Esophagus squamous epithelium (tissue), 5 donors: ENCODE data around the gene KRT6B. TPM values are rescaled to one million over a fixed set of nuclear protein-coding genes. Genes with fewer than 3 reads are reported as not detected.
A peak's percentile ranks its signal among the peaks of the same experiment; 100 is the strongest.

Source experiments
- DNase-seq: peaks from one replicate; lab custom pipeline; 2025; lab: John Stamatoyannopoulos, UW
- H3K27ac ChIP-seq, 4 donors: fragments of 200-600 bp; sonication (generic); one replicate each; pipeline ENCODE4 v1.5.1; 2016 to 2019; ENCODE audit warnings: mild to moderate bottlenecking in 1 of 4
- H3K27me3 ChIP-seq, 4 donors: fragments of 200-600 bp; sonication (generic); 1 replicate in 3 of 4; 2 replicates in 1 of 4; pipeline versions ENCODE4 v1.5.1 to v1.6.0; 2017 to 2021; ENCODE audit warnings: antibody characterized with exemption in 1 of 4
- H3K36me3 ChIP-seq, 3 donors: fragments of 200-600 bp; sonication (generic); one replicate each; pipeline ENCODE4 v1.5.1; 2016 to 2019
- H3K4me1 ChIP-seq, 3 donors: fragments of 200-600 bp; sonication (generic); one replicate each; pipeline ENCODE4 v1.5.1; 2017 to 2019
- H3K4me3 ChIP-seq, 4 donors: fragments of 200-600 bp; sonication (generic); 1 replicate in 3 of 4; 2 replicates in 1 of 4; pipeline ENCODE4 v1.5.1; 2016 to 2019; ENCODE audit warnings: mild to moderate bottlenecking in 2 of 4, moderate library complexity in 1 of 4
- H3K9me3 ChIP-seq, 3 donors: fragments of 200-600 bp; sonication (generic); one replicate each; pipeline ENCODE4 v1.5.1; 2016 to 2019
- CTCF ChIP-seq, 6 experiments: fragments of 450-650 bp in 4 of 6; fragments of 200-600 bp in 2 of 6; sonication (generic) in 2 of 6; IDR thresholded peaks; one replicate each; pipeline ENCODE4 v1.5.1; 2016 to 2019; ENCODE audit warnings: antibody characterized with exemption in 6 of 6, mild to moderate bottlenecking in 4 of 6, moderate library complexity in 4 of 6
- POLR2A ChIP-seq, 4 donors: fragments of 450-650 bp; IDR thresholded peaks; one replicate each; pipeline ENCODE4 v1.6.1; 2017; ENCODE audit warnings: antibody characterized with exemption in 4 of 4, mild to moderate bottlenecking in 4 of 4, moderate library complexity in 3 of 4
- WGBS, 2 donors: methylation state at CpG; one replicate each; pipeline ENCODE4 v1.1.5; 2018; 5-methylcytosine and 5-hydroxymethylcytosine counted together
- intact Hi-C: fragments of 100-400 bp; cut with DNase I; formaldehyde crosslinking; loops from one replicate; pipeline ENCODE4 v1.15.0; 2022
- total RNA-seq, 4 donors: library from RNA; depleted of rRNA; stranded (reverse); fragments of >200 nt; gene quantifications; one replicate each; pipeline ENCODE4 v1.1.0, GENCODE V29; 2016
- donor health status: DM: yes; HTN: yes; CAD: no.

Gene KRT6B
- total RNA-seq, 4 donors from 2014 or later, result 308 to 3,585 (median 1,609) TPM

GRCh38 chr12:52473768-52474167 is 21.8 kb upstream of the KRT6B start, which contains the start of gene KRT6C:
Gene KRT6C (minus strand): TSS chr12:52473805. CDS start chr12:52473737, 68 bp downstream.
- Histone ChIP-seq H3K4me1 (peaks cover 0 to 7% (median 0%) of the 10 kb centered on the region in 3 donors), H3K4me3 (no peak within 1 kb of the TSS), H3K36me3 (no peaks in the 10 kb centered on the region), H3K27ac (peak within 1 kb of the TSS in 2 of 4 donors; percentile 56 to 58), H3K27me3 (no peaks in the 10 kb centered on the region), H3K9me3 (no peaks in the 10 kb centered on the region)
- 47 to 60% methylated on average over 3 to 4 of the region's 4 CpGs for WGBS, 2 donors
- TF ChIP-seq CTCF (IDR thresholded peaks at IDR 0.05) (no peak), POLR2A (IDR thresholded peaks at IDR 0.05) (no peak)
- DNase-seq, result no peak
- intact Hi-C loops, result no loop called here

- H3K27ac ChIP-seq, result no peak overlapping the region
- DNase-seq, result no peak
- no peaks in the 10 kb centered on the region for H3K9me3 ChIP-seq
- TF ChIP-seq CTCF (IDR thresholded peaks at IDR 0.05) (no peak), POLR2A (IDR thresholded peaks at IDR 0.05) (no peak)
- 87 to 100% methylated on average over 2 to 3 of the region's 4 CpGs for WGBS, 2 donors
- intact Hi-C loops, result no loop called here
- no peaks in the 10 kb centered on the region for H3K27me3 ChIP-seq
- no peak overlapping the region for H3K4me3 ChIP-seq
- H3K36me3 ChIP-seq, result no peaks in the 10 kb centered on the region
- H3K4me1 ChIP-seq, result peaks cover 0 to 7% (median 0%) of the 10 kb centered on the region in 3 donors
Measured at GRCh38 chr12:52469853-52470252, 17.9 kb upstream of the KRT6B start.

GRCh38 chr12:52464897-52465296 is 13.0 kb upstream of the KRT6B start:
- H3K27ac ChIP-seq, result no peak overlapping the region
- H3K36me3 ChIP-seq, result no peaks in the 10 kb centered on the region
- no peak for DNase-seq
- intact Hi-C loops, result no loop called here
- WGBS, 2 donors, result 43 to 61% methylated on average over 2 of the region's 2 CpGs
- H3K4me3 ChIP-seq, result no peak overlapping the region
- no peaks in the 10 kb centered on the region for H3K9me3 ChIP-seq
- H3K27me3 ChIP-seq, result no peaks in the 10 kb centered on the region
- no peaks in the 10 kb centered on the region for H3K4me1 ChIP-seq
- TF ChIP-seq POLR2A (IDR thresholded peaks at IDR 0.05) (no peak), CTCF (IDR thresholded peaks at IDR 0.05) (no peak)

- no peaks in the 10 kb centered on the region for H3K36me3 ChIP-seq
- TF ChIP-seq POLR2A (IDR thresholded peaks at IDR 0.05) (no peak), CTCF (IDR thresholded peaks at IDR 0.05) (no peak)
- no peak for DNase-seq
- H3K27ac ChIP-seq, result no peak overlapping the region
- WGBS, 2 donors, result 60 to 70% methylated on average over 3 to 5 of the region's 5 CpGs
- no peaks in the 10 kb centered on the region for H3K9me3 ChIP-seq
- H3K27me3 ChIP-seq, result no peaks in the 10 kb centered on the region
- no peaks in the 10 kb centered on the region for H3K4me1 ChIP-seq
- intact Hi-C loops, result no loop called here
- H3K4me3 ChIP-seq, result no peak overlapping the region
Measured at GRCh38 chr12:52461693-52462092, 9.7 kb upstream of the KRT6B start.

DNA sequence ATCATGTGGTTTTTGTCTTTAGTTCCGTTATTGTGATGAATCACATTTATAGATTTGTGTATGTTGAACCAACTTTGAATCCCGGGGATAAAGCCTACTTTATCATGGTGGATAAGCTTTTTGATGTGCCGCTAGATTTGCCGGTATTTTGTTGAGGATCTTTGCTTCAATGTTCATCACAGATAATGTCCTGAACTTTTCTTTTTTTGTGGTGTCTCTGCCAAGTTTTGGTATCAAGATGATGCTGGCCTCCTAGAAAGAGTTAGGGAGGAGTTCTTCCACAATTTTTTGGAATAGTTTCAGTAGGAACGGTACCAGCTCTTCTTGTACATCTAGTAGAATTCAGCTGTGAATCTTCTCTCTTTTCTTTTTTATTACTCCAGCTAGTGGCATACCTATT is 6.9 kb upstream of the KRT6B start:
- Histone ChIP-seq H3K4me3 (no peak overlapping the region), H3K36me3 (no peaks in the 10 kb centered on the region), H3K27me3 (no peaks in the 10 kb centered on the region), H3K4me1 (peaks cover 0 to 4% (median 0%) of the 10 kb centered on the region in 3 donors), H3K27ac (no peak overlapping the region), H3K9me3 (no peaks in the 10 kb centered on the region)
- intact Hi-C loops, result no loop called here
- DNase-seq, result no peak
- 81 to 90% methylated on average over 5 of the region's 5 CpGs for WGBS, 2 donors
- TF ChIP-seq POLR2A (IDR thresholded peaks at IDR 0.05), result no peak
- no peak for TF ChIP-seq CTCF (IDR thresholded peaks at IDR 0.05)
